ENCODE results near the gene STK38. TPM values are rescaled to one million over a fixed set of nuclear protein-coding genes. Genes with fewer than 3 reads are reported as not detected.

Gene STK38
- total and polyA plus RNA-seq, 9 of the 15 experiments (the other 6 are each of a cell fraction or from before 2014, with no cell fraction given), result 5.7 to 28.7 (median 19.5) TPM

DNA sequence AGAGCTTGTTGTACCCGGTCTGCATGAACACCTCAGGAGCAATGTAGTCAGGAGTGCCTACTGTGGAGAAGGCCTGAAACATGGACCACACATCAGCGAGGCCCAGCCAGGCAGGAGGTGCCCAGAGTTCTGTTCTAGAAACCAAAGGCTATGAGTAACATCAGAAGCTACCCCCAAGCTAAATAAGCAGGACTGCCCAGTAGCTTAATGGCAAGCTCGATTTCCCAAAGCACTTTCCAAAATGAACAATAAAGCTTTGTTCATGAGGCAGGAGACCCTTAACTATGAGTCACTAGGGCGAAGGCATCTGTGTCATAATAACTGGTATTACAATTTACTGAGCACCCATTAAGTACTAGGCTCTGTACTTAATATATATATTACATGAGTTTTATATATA is 47.4 kb downstream of the STK38 start:
- FAIRE-seq, result peak; percentile 52
- Histone ChIP-seq H3K9me1 (ENCODE audit: control insufficient read depth, insufficient read depth, low read length) (no peaks in the 10 kb centered on the region), H3K27ac (ENCODE audit: extremely low read depth, low read depth, low read length) (no peak overlapping the region), H3K4me3 (no peak overlapping the region), H3K4me2 (ENCODE audit: insufficient read depth, low read length) (no peak overlapping the region), H3K27me3 (ENCODE audit: control insufficient read depth in 2 of 2, insufficient read depth in 2 of 2, low read length in 2 of 2) (no peaks in the 10 kb centered on the region), H3K9ac (ENCODE audit: insufficient read depth in 1 of 2, low read depth in 2 of 2, low read length in 2 of 2) (no peak overlapping the region), H3K79me2 (ENCODE audit: control insufficient read depth, insufficient read depth, low read length) (no peaks in the 10 kb centered on the region), H2AFZ (ENCODE audit: low read depth, low read length) (no peak overlapping the region), H3K4me1 (replicated peaks in 1 of 2; ENCODE audit: control insufficient read depth in 2 of 2, insufficient read depth in 2 of 2, low read length in 2 of 2) (no peaks in the 10 kb centered on the region), H3K9me3 (replicated peaks; ENCODE audit: control insufficient read depth, insufficient read depth, low read depth, low read length) (no peaks in the 10 kb centered on the region), H3K36me3 (ENCODE audit: control insufficient read depth, insufficient read depth, low read length) (peaks cover 57% of the 10 kb centered on the region), H4K20me1 (replicated peaks; ENCODE audit: control insufficient read depth, insufficient read depth, low read length) (no peaks in the 10 kb centered on the region)
- ATAC-seq, result no peak
- WGBS (ENCODE audit: insufficient coverage, low coverage, missing lambda C conversion rate), result 80% methylated on average over 4 of the region's 4 CpGs
- POLR2A ChIA-PET, result no interaction called here
- BruUV-seq (replicated peaks), result no TSS peak
- CTCF ChIA-PET (ENCODE audit: low intra/inter-chr PET ratio), result no interaction called here
- DNase-seq (ENCODE audit: extremely low read depth in 1 of 4, low spot score in 3 of 4), result no peak
- intact Hi-C loops (cut with micrococcal nuclease), result no loop called here
- TF ChIP-seq, protein P1, sequence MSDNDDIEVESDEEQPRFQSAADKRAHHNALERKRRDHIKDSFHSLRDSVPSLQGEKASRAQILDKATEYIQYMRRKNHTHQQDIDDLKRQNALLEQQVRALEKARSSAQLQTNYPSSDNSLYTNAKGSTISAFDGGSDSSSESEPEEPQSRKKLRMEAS (CRISPR knock-in tag; IDR thresholded peaks at IDR 0.05), result no peak
- TF ChIP-seq CHD4 (IDR thresholded peaks at IDR 0.05; ENCODE audit: insufficient read depth, insufficient replicate concordance, low read depth, low read length, poor library complexity, severe bottlenecking), result no peak
- no peak for TF ChIP-seq TGIF2 (CRISPR knock-in tag; IDR thresholded peaks at IDR 0.05)
- no peak for TF ChIP-seq KLF16 (IDR thresholded peaks at IDR 0.05)
- in situ Hi-C loops (cut with MboI), result no loop called here

DNA sequence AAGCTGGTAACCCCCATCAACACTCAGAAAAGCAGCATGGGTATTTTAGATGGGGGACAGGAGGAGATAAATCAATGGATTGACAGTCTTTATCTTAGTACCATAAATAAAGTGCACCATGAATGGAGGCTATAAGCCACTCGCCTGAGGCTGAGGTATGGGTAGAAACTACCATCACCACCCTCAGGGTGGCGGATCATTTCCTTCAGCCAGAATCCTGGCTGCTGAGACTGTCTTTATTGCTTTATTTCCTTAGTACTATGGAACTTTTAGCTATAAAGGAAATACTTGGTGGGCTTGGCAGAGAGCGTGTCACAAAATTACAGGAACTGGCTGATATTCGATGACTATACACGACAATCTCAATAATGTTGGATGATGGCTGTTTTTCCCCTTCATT is 52.2 kb downstream of the STK38 start:
- no peak overlapping the region for H3K9ac ChIP-seq (ENCODE audit: insufficient read depth in 1 of 2, low read depth in 2 of 2, low read length in 2 of 2)
- intact Hi-C loops (cut with micrococcal nuclease) (no loop called here), in situ Hi-C loops (cut with MboI) (no loop called here)
- no peak overlapping the region for H3K27ac ChIP-seq (ENCODE audit: extremely low read depth, low read depth, low read length)
- no peaks in the 10 kb centered on the region for H3K4me1 ChIP-seq (replicated peaks in 1 of 2; ENCODE audit: control insufficient read depth in 2 of 2, insufficient read depth in 2 of 2, low read length in 2 of 2)
- ATAC-seq (no peak), FAIRE-seq (no peak), DNase-seq (ENCODE audit: extremely low read depth in 1 of 4, low spot score in 3 of 4) (no peak)
- no peak overlapping the region for H3K4me2 ChIP-seq (ENCODE audit: insufficient read depth, low read length)
- no peak overlapping the region for H2AFZ ChIP-seq (ENCODE audit: low read depth, low read length)
- no peak overlapping the region for H3K4me3 ChIP-seq
- no peaks in the 10 kb centered on the region for H3K9me3 ChIP-seq (replicated peaks; ENCODE audit: control insufficient read depth, insufficient read depth, low read depth, low read length)
- WGBS (ENCODE audit: insufficient coverage, low coverage, missing lambda C conversion rate), result 86% methylated on average over 5 of the region's 5 CpGs
- CTCF ChIA-PET (ENCODE audit: low intra/inter-chr PET ratio), result no interaction called here
- no peaks in the 10 kb centered on the region for H3K27me3 ChIP-seq (ENCODE audit: control insufficient read depth in 2 of 2, insufficient read depth in 2 of 2, low read length in 2 of 2)
- TF ChIP-seq, protein P2, sequence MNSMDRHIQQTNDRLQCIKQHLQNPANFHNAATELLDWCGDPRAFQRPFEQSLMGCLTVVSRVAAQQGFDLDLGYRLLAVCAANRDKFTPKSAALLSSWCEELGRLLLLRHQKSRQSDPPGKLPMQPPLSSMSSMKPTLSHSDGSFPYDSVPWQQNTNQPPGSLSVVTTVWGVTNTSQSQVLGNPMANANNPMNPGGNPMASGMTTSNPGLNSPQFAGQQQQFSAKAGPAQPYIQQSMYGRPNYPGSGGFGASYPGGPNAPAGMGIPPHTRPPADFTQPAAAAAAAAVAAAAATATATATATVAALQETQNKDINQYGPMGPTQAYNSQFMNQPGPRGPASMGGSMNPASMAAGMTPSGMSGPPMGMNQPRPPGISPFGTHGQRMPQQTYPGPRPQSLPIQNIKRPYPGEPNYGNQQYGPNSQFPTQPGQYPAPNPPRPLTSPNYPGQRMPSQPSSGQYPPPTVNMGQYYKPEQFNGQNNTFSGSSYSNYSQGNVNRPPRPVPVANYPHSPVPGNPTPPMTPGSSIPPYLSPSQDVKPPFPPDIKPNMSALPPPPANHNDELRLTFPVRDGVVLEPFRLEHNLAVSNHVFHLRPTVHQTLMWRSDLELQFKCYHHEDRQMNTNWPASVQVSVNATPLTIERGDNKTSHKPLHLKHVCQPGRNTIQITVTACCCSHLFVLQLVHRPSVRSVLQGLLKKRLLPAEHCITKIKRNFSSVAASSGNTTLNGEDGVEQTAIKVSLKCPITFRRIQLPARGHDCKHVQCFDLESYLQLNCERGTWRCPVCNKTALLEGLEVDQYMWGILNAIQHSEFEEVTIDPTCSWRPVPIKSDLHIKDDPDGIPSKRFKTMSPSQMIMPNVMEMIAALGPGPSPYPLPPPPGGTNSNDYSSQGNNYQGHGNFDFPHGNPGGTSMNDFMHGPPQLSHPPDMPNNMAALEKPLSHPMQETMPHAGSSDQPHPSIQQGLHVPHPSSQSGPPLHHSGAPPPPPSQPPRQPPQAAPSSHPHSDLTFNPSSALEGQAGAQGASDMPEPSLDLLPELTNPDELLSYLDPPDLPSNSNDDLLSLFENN (IDR thresholded peaks at IDR 0.05; ENCODE audit: low read depth in 2 of 2, low read length in 2 of 2), result no peak
- POLR2A ChIA-PET, result interaction anchor here (0.7 to 1.6 kb wide), 4 partner anchors 9 to 98 kb away, joined by 3 to 5 read pairs (median 4); no protein-coding TSS in a partner anchor
- no peaks in the 10 kb centered on the region for H4K20me1 ChIP-seq (replicated peaks; ENCODE audit: control insufficient read depth, insufficient read depth, low read length)
- H3K79me2 ChIP-seq (ENCODE audit: control insufficient read depth, insufficient read depth, low read length), result no peaks in the 10 kb centered on the region
- peaks cover 64% of the 10 kb centered on the region for H3K36me3 ChIP-seq (ENCODE audit: control insufficient read depth, insufficient read depth, low read length)
- no peaks in the 10 kb centered on the region for H3K9me1 ChIP-seq (ENCODE audit: control insufficient read depth, insufficient read depth, low read length)
- no TSS peak for BruUV-seq (replicated peaks)

Data from K562 (cell line).